Pancreas (tissue), 10 donors: ENCODE measurements around the gene CD40. TPM values are rescaled to one million over a fixed set of nuclear protein-coding genes. Genes with fewer than 3 reads are reported as not detected.

Experiments
- ATAC-seq, 4 donors: fragments of 200-7000 bp; cut with Tn5 transposase; one replicate each; pipeline versions ENCODE4 v1.8.0 to v1.9.1; 2020; ENCODE audit warnings: mild to moderate bottlenecking in 4 of 4, moderate library complexity in 4 of 4
- DNase-seq, 6 donors: peaks; one replicate each; pipeline ENCODE4 v3.0.0-alpha.2; 2020
- FAIRE-seq: peaks from 2 replicates; lab custom pipeline; 2012; peaks lifted over from hg19 to GRCh38; lab: Jason Lieb, UNC
- H3K27ac ChIP-seq, 4 donors: fragments of 200-600 bp; sonication (generic); 1 replicate in 3 of 4; 2 replicates in 1 of 4; pipeline versions ENCODE4 v1.5.0 to v1.8.0; 2020
- H3K27me3 ChIP-seq, 4 donors: fragments of 200-600 bp; one replicate each; pipeline ENCODE4 v1.8.0; 2021
- H3K36me3 ChIP-seq, 3 donors: fragments of 200-600 bp; sonication (generic) in 1 of 3; one replicate each; pipeline versions ENCODE4 v1.5.0 to v1.8.0; 2020 to 2021
- H3K4me1 ChIP-seq, 3 donors: fragments of 200-600 bp; one replicate each; pipeline ENCODE4 v1.8.0; 2021
- H3K4me3 ChIP-seq, 4 donors: fragments of 200-600 bp; sonication (generic) in 2 of 4; one replicate each; pipeline versions ENCODE4 v1.5.0 to v1.8.0; 2020 to 2021
- H3K9me3 ChIP-seq, 4 donors: fragments of 200-600 bp; one replicate each; pipeline ENCODE4 v1.8.0; 2021
- CTCF ChIP-seq, 4 donors: fragments of 200-600 bp; sonication (generic) in 3 of 4; IDR thresholded peaks; one replicate each; pipeline versions ENCODE4 v1.5.0 to v1.8.0; 2021; ENCODE audit warnings: antibody characterized with exemption in 4 of 4
- WGBS, 2 donors: extraction: QIAGEN DNeasy Blood & Tissue Kit; methylation state at CpG; one replicate each; pipeline ENCODE4 v1.1.7; 2013; 5-methylcytosine and 5-hydroxymethylcytosine counted together
- intact Hi-C, 3 donors: fragments of 100-400 bp; cut with DNase I; formaldehyde crosslinking; loops; one replicate each; pipeline versions ENCODE4 v1.11.1 to v1.14.2; 2022
- polyA plus RNA-seq, 2 donors: library from polyadenylated mRNA; stranded (reverse); fragments of 200-250 nt; gene quantifications; one replicate each; pipeline ENCODE4 v1.2.3, GENCODE V29; 2013
- total RNA-seq, 6 donors: library from RNA; stranded (reverse); fragmentation: NEBNext Ultra II Directional in 4 of 6; extraction: Animal tissue kit (Norgen Biotek cat#: 25700) in 4 of 6; gene quantifications; one replicate each; pipeline versions ENCODE4 v1.2.1 to v1.2.4, GENCODE V29; 2021 to 2023
- donor health status: healthy with polysubstance abuse.
- donor health status: DM: no; HTN: no; CAD: no; lungs with moderate emphysema.
- donor health status: DM: no; HTN: no; CAD: no.
- donor health status: control.
- donor health status: control.
- donor health status: Bipolar disorder and iron deficiency.
- donor health status: DM: yes; HTN: yes; CAD: no.
- donor health status: DM: no; HTN: no; CAD: no.
- donor health status: DM: no; HTN: no; CAD: no.
- donor health status: DM: yes; HTN: yes; CAD: no.

CD40 gene
- total and polyA plus RNA-seq, 8 donors = 8.4 to 20.8 (median 9.7) TPM

GRCh38 chr20:46178891-46179290 is 60.8 kb downstream of the CD40 start:
- H3K36me3 ChIP-seq = no peaks in the 10 kb centered on the region
- no peaks in the 10 kb centered on the region for H3K9me3 ChIP-seq
- peaks cover 0 to 9% (median 6%) of the 10 kb centered on the region in 3 donors for H3K4me1 ChIP-seq
- ATAC-seq (peak; percentile 26 to 89 (median 70)), DNase-seq (peak in 3 of 6 donors; percentile 46 to 67 (median 48)), FAIRE-seq (no peak)
- no peak overlapping the region for H3K4me3 ChIP-seq
- no peak overlapping the region for H3K27ac ChIP-seq
- no peak for TF ChIP-seq CTCF (IDR thresholded peaks at IDR 0.05)
- peaks cover 0 to 5% (median under 1%) of the 10 kb centered on the region in 4 donors for H3K27me3 ChIP-seq
- WGBS, 2 donors = 21 to 29% methylated on average over 8 of the region's 8 CpGs
- intact Hi-C loops = no loop called here

Other genes with a start within 250 kb of the CD40 start
- 1 to 10 TPM; 2.9 to 6.0 (median 4.0) TPM for gene ZSWIM1, start 237.1 kb upstream of the CD40 start, total RNA-seq
- gene ZSWIM1, start 237.1 kb upstream of the CD40 start, polyA plus RNA-seq = 1 to 10 TPM; 2.4 to 3.1 TPM
- 1 to 10 TPM in 1 of 6 donors, under 1 TPM in 5; 0.55 to 1.3 (median 0.84) TPM for gene SPATA25, start 230.7 kb upstream of the CD40 start, total RNA-seq
- gene SPATA25, start 230.7 kb upstream of the CD40 start, polyA plus RNA-seq = 1 to 10 TPM; 1.2 to 1.7 TPM
- 1 to 10 TPM; 1.6 to 3.8 (median 2.2) TPM for gene NEURL2, start 227.1 kb upstream of the CD40 start, total RNA-seq
- 1 to 10 TPM; 4.7 to 5.3 TPM for gene NEURL2, start 227.1 kb upstream of the CD40 start, polyA plus RNA-seq
- 10 to 100 TPM; 27.6 to 97.8 (median 41.5) TPM for gene CTSA, start 227.0 kb upstream of the CD40 start, total RNA-seq
- gene CTSA, start 227.0 kb upstream of the CD40 start, polyA plus RNA-seq = 100 to 1,000 TPM in 1 of 2 donors, 10 to 100 TPM in 1; 89.3 to 103 TPM
- gene PLTP, start 206.2 kb upstream of the CD40 start, total RNA-seq = 100 to 1,000 TPM in 2 of 6 donors, 10 to 100 TPM in 4; 70.4 to 158 (median 95.1) TPM
- 10 to 100 TPM; 35.5 to 56.8 TPM for gene PLTP, start 206.2 kb upstream of the CD40 start, polyA plus RNA-seq
- gene PCIF1, start 183.6 kb upstream of the CD40 start, total RNA-seq = 10 to 100 TPM; 13.3 to 19.2 (median 17.7) TPM
- 10 to 100 TPM; 22.9 to 34.9 TPM for gene PCIF1, start 183.6 kb upstream of the CD40 start, polyA plus RNA-seq
- gene ZNF335, start 146.1 kb upstream of the CD40 start, total RNA-seq = 10 to 100 TPM in 2 of 6 donors, 1 to 10 TPM in 4; 7.4 to 11.0 (median 7.5) TPM
- 10 to 100 TPM; 24.4 to 27.4 TPM for gene ZNF335, start 146.1 kb upstream of the CD40 start, polyA plus RNA-seq
- gene MMP9, start 109.4 kb upstream of the CD40 start, total RNA-seq = 1 to 10 TPM in 1 of 6 donors, under 1 TPM in 4, not detected in 1; 0.19 to 1.3 (median 0.29) TPM
- gene MMP9, start 109.4 kb upstream of the CD40 start, polyA plus RNA-seq = under 1 TPM; 0.19 to 0.21 TPM
- 1 to 10 TPM in 4 of 6 donors, under 1 TPM in 2; 0.35 to 2.2 (median 1.3) TPM for gene SLC12A5, start 89.1 kb upstream of the CD40 start, total RNA-seq
- gene SLC12A5, start 89.1 kb upstream of the CD40 start, polyA plus RNA-seq = 10 to 100 TPM; 12.9 to 21.5 TPM
- gene NCOA5, start 28.4 kb upstream of the CD40 start, total RNA-seq = 10 to 100 TPM in 4 of 6 donors, 1 to 10 TPM in 2; 8.4 to 17.3 (median 12.0) TPM
- gene NCOA5, start 28.4 kb upstream of the CD40 start, polyA plus RNA-seq = 10 to 100 TPM; 10.9 to 19.6 TPM
- 1 to 10 TPM in 5 of 6 donors, under 1 TPM in 1; 0.97 to 5.3 (median 2.3) TPM for gene CDH22, start 190.2 kb downstream of the CD40 start, total RNA-seq
- gene CDH22, start 190.2 kb downstream of the CD40 start, polyA plus RNA-seq = 10 to 100 TPM in 1 of 2 donors, 1 to 10 TPM in 1; 3.7 to 11.9 TPM